Stimulated activated CD4-positive, alpha-beta T cell treated with anti-CD3 and anti-CD28 coated beads, Interleukin-4, amount 100 ng/mL, for 48 hours (primary cell): ENCODE measurements around the gene CD74.
A peak's percentile ranks its signal among the peaks of the same experiment; 100 is the strongest.
"Not testable (repeated sequence)": the region's sequence is repeated elsewhere in the genome, so short reads cannot be mapped to it uniquely, and the experiment has no call there.

Experiments used
- DNase-seq, 2 donors: peaks; one replicate each; pipeline ENCODE4 v3.0.0-alpha.2; 2020; ENCODE audit warnings: low read depth in 2 of 2

The CD74 gene

DNA sequence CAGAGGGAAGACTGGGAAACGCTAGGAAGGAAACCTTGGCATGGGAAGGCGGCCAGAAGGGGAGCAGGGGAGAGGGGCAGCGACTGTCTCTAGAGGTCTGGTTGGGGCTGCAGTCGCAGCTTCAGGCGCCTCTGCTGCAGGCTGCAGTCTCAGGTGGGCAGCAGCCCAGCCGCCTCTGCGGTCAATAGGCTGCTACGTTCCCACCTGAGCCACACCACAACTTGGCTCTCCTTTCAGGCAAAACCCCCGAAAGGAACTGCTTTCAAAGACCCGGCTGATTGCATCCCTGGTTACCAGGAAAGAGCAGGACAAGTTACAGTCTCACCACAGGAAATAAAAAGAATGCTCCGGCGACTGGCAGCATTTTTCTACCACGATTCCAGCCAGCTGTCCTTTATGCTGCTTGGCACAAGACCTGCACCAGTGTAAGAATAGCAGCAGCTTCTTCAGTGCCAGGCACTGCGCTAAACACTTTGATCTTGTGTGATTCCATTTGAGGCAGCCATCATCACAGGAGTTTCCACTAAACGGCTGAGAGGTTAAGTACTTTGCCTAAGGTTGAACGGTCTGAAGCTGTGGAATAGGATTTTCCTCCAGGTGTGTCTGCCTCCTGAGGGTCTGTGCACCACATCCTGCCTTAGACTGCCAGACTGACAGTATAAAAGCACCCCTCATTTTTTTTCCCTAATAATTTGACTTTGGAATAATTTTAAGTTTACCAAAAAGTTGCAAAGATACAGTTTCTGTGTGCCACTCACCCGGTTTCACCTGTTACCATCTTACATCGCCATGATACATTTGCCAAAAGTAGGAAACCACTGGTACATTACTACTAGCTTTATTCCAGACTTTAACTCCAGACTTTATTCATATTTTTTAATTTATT lies 29.3 kb upstream of the CD74 start:
- DNase-seq: no peak

GRCh38 chr5:150440948-150441812 lies 28.5 kb upstream of the CD74 start:
- DNase-seq: no peak

DNA sequence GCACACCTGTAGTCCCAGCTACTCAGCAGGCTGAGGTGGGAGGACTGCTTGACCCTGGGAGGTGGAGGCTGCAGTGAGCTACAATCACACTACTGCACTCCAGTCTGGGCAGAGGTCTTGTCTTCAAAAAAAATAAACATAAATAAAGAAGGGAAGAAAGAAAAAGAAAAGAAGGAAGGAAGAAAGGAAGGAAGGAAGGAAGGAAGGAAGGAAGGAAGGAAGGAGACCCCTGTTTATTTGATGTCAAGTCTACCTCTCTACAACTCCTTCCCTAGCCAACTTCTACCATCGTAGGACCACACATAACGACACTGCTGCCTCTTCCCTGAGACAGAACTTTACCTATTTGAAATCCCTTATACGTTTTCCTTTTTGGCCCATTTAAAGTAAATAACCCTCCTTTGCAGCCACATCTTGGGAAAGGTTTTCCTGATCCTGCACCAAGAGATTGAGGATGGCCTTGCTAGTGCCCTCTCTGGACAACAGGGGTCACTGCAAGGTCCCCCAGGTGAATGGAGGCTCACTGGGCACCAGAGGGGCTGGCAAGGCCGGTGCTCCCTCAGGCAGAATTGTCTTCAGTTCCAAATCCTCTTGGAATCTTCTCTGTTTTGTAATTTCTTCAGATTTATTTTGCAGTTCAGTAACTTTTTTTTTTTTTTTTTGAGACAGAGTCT lies 26.3 kb upstream of the CD74 start:
- DNase-seq: no peak

DNA sequence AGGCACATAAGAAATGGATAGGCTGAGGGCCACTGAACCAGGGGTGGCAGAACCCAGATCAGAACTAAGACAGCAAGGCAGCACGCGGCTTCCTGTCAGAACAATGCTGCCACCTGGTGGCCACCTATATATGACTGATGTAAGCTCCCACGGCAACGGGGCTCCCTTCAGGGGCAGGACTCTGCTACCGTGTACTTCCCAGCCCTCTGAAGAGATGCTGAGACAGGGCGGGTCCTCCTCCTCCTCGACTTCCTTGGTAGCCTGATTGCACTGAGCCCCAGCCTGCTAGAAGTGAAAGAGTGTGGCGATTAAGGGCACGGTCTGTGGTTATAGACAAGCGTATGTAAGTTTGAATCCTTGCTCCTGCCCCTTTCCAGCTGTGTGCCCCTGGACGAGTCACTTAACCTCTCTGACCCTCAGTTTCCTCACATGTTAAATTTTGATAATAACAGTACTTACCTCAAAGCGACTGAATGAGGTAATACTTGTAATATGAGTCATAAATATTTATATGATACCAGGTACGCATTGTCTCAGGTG lies 23.5 kb upstream of the CD74 start:
- peak; percentile 90 to 96 for DNase-seq

DNA sequence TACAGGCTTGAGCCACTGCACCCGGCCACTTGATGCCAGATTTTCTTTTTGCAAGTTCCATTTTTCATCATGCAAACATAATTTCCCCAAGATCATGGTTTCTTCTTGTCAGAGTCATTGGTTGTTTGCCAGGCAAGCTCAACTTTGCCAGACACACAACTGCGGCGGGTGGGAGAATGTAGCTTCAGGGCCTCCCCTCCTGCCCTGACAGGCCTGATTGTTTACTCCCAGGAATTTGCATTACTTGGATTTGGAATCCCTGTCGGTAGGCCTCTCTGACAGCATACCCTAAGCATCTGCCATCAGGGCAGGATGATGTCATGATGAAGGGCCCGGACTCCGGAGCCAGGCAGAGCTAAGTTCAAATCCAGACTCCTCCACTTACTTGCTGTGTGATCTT lies 21.8 kb upstream of the CD74 start:
- DNase-seq: no peak

DNA sequence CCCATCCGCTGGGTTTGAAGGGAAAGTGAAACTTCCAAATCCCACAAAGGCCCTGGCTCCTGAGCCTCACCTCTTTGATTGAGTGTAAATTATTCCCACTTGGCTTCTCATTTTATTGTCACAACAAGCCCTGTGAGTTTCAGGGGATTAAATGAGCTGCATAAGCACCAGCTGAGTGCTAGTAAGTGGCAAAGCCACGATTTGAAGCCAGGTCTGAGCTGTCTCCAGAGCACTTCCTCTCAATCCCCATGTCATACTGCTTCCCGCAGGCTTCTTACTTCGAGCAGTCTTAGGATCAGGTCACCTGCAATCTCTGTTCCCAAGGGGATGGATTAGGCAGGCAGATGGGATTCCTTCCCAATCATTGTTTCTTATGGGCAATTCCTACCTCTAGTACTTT lies 18.9 kb upstream of the CD74 start:
- no peak for DNase-seq

- no peak for DNase-seq
Measured at GRCh38 chr5:150431048-150431447, 18.3 kb upstream of the CD74 start.

- no peak for DNase-seq
Measured at GRCh38 chr5:150429410-150429873, 16.7 kb upstream of the CD74 start.

GRCh38 chr5:150428978-150429377 lies 16.3 kb upstream of the CD74 start:
- no peak for DNase-seq

GRCh38 chr5:150428106-150428876 lies 15.6 kb upstream of the CD74 start:
- DNase-seq: no peak

DNA sequence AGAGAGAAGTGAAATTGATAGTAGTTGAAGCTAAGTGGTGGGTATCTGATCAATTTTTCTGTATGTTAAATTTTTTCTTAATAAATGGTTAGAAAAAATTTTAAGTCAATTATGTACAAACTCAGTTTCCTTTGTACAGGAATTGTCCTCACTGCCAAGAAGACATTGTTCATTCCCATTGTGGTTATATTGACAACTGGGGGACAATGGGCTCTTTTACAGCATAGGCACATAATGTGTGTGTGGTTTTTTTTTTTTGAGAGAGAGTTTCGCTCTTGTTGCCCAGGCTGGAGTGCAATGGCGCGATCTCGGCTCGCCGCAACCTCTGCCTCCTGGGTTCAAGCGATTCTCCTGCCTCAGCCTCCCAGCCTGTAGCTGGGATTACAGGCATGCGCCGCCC lies 13.5 kb upstream of the CD74 start:
- DNase-seq: not testable (repeated sequence)

DNA sequence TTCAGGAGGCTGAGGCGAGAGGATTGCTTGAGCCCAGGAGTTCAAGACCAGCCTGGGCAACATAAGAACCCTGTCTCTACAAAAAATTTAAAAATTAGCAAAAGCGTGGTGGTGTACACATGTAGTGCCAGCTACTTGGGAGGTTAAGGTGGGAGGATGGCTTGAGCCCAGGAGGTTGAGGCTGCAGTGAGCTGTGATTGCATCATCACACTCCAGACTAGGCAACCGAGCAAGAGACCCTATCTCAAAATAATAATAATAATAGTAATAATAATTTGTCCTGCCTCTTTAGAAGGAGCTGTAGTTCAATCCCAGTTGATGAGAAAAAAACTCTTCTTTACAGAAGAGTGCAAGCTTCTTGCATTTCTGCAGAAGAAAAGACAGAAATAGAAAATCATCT lies 10.0 kb upstream of the CD74 start:
- no peak for DNase-seq

DNA sequence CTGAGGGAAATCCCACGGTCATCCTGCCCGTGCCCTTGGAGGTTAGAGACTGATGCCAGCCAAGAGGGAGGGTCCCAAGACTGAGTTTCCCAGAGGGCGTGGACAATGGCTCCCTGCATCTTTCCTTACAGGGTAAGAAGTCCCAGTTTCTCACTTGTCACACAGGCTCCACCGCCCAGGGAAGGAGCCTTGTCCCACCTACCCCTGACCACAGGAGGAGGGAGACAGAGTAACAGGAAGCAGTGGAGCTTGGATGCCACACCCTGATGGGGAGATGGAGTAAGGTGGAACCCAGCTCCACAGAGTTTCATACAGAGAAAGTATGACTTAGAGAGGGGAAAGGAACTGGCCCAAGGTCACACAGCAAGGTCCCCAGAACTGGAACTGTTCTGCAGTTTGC lies 9.4 kb upstream of the CD74 start:
- DNase-seq: no peak

GRCh38 chr5:150419630-150420270 lies 7.0 kb upstream of the CD74 start:
- no peak for DNase-seq

GRCh38 chr5:150413902-150414790 lies 1.4 kb upstream of the CD74 start:
- not testable (repeated sequence) for DNase-seq

- DNase-seq: no peak
Measured at GRCh38 chr5:150413176-150413901, 629 bp upstream of the CD74 start.

DNA sequence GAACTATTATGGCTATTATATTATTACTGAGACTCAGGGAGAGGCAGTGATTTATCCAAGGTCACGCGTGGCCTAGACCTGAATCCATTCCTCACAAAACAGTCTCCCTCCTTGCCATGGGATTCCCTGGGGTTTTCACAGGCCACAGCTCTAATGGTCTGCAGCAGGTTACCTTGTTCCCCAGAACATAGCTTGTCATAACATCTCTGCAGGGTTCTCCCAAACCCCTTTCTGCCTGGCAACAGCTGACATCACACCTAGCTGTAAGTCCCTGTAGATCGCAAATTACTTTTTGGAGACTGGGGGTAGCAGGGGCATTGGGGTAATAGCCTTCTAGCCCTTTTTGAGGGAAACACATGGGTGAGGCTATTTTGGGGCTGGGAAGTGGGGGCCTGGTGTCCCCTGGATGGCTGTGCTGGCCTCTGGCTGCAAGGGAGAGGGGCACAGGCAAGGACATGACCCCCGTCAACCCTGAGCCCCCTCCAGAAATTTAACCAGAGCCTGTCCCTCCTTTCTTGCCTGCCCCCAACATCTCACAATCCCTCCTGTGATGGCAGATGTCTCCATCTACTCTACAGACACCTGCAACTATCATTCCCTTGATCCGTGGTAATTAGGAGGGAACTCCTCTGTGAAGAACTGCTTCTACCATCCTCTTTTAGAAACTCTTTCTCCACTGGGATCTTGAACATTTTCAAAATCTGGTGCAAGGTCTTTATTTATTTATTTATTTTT lies 1.3 kb downstream of the CD74 start:
- peak; percentile 54 to 55 for DNase-seq
